IMR-90 (cell line): ENCODE results near the gene INSL3. TPM values are rescaled to one million over a fixed set of nuclear protein-coding genes. Genes with fewer than 3 reads are reported as not detected.

Source experiments
- ATAC-seq: fragments of 200-7000 bp; cut with Tn5 transposase; 2 replicates; pipeline ENCODE4 v1.9.1; 2020; ENCODE audit warnings: low read depth, mild to moderate bottlenecking, moderate library complexity
- BruUV-seq: library from RNA; stranded (reverse); fragments of 400-500 nt; replicated peaks from 2 replicates; lab custom pipeline; 2021; lab: Mats Ljungman, UMichigan
- CTCF ChIA-PET: fragments of 300-600 bp; formaldehyde crosslinking; extraction: SDS; loops from one replicate; lab custom pipeline; 2021; ENCODE audit warnings: antibody characterized with exemption; lab: Yijun Ruan, JAX
- POLR2A ChIA-PET: fragments of 300-600 bp; sonication (Branson Sonifier 250); formaldehyde crosslinking; loops from one replicate; lab custom pipeline; 2022; ENCODE audit warnings: antibody characterized with exemption; ENCODE audit not compliant: unreplicated experiment; lab: Charles Lee
- DNase-seq: peaks from one replicate; pipeline ENCODE4 v3.0.0; 2013
- H2AFZ ChIP-seq: replicated peaks from 2 replicates; pipeline ENCODE3; 2013; ENCODE audit warnings: low read length, mild to moderate bottlenecking; ENCODE audit not compliant: poor library complexity
- H2AK5ac ChIP-seq: 2 replicates; pipeline ENCODE4 v1.6.1; 2013; ENCODE audit warnings: low read depth, low read length, inconsistent platforms
- H2AK9ac ChIP-seq: replicated peaks from 2 replicates; pipeline ENCODE3; 2013; ENCODE audit warnings: mild to moderate bottlenecking, low read depth, low read length, moderate library complexity; ENCODE audit not compliant: poor library complexity
- H2BK120ac ChIP-seq: 2 replicates; pipeline ENCODE4 v1.6.1; 2013; ENCODE audit warnings: low read depth, low read length, inconsistent platforms
- H2BK15ac ChIP-seq: 3 replicates; pipeline ENCODE4 v1.6.1; 2013; ENCODE audit warnings: low read depth, low read length, inconsistent platforms
- H2BK20ac ChIP-seq: 2 replicates; pipeline ENCODE4 v1.6.1; 2013; ENCODE audit warnings: low read depth, mild to moderate bottlenecking, inconsistent platforms, low read length, moderate library complexity
- H2BK5ac ChIP-seq: 2 replicates; pipeline ENCODE4 v1.6.1; 2013; ENCODE audit warnings: mild to moderate bottlenecking, low read depth, low read length, inconsistent platforms; ENCODE audit not compliant: poor library complexity, severe bottlenecking
- H3K14ac ChIP-seq: replicated peaks from 2 replicates; pipeline ENCODE4 v1.6.1; 2013; ENCODE audit warnings: low read depth, low read length, inconsistent platforms
- H3K18ac ChIP-seq: 2 replicates; pipeline ENCODE4 v1.6.1; 2013; ENCODE audit warnings: low read depth, low read length, control low read depth
- H3K23ac ChIP-seq: 2 replicates; pipeline ENCODE4 v1.6.1; 2013; ENCODE audit warnings: low read depth, low read length, inconsistent platforms
- H3K27ac ChIP-seq: 2 replicates; pipeline ENCODE4 v1.5.1; 2013; ENCODE audit warnings: mild to moderate bottlenecking, control low read depth, low read length; ENCODE audit not compliant: insufficient read depth
- H3K27me3 ChIP-seq: 2 replicates; pipeline ENCODE4 v1.6.1; 2013; ENCODE audit warnings: low read length; ENCODE audit not compliant: control insufficient read depth, insufficient read depth
- H3K36me3 ChIP-seq: 2 replicates; pipeline ENCODE4 v1.6.1; 2013; ENCODE audit warnings: low read length, mixed read lengths; ENCODE audit not compliant: control insufficient read depth, insufficient read depth
- H3K4ac ChIP-seq: 2 replicates; pipeline ENCODE4 v1.6.1; 2013; ENCODE audit warnings: low read depth, low read length, inconsistent platforms
- H3K4me1 ChIP-seq: 2 replicates; pipeline ENCODE4 v1.6.1; 2013; ENCODE audit warnings: low read length, mixed read lengths; ENCODE audit not compliant: control insufficient read depth, insufficient read depth
- H3K4me2 ChIP-seq: 2 replicates; pipeline ENCODE4 v1.6.1; 2013; ENCODE audit warnings: low read depth, mild to moderate bottlenecking, control low read depth, low read length, moderate library complexity
- H3K4me3 ChIP-seq: 2 replicates; pipeline ENCODE4 v1.5.1; 2013; ENCODE audit warnings: low read depth, mild to moderate bottlenecking, control low read depth, low read length, moderate library complexity; ENCODE audit not compliant: insufficient read depth
- H3K56ac ChIP-seq: 2 replicates; pipeline ENCODE4 v1.6.1; 2013; ENCODE audit warnings: low read length, inconsistent platforms; ENCODE audit not compliant: insufficient read depth; ENCODE audit errors: extremely low read depth
- H3K79me1 ChIP-seq, 2 experiments: 2 replicates each; pipeline ENCODE4 v1.6.1; 2013; ENCODE audit warnings: low read length in 2 of 2, inconsistent platforms in 1 of 2, low read depth in 1 of 2
- H3K9ac ChIP-seq: 2 replicates; pipeline ENCODE4 v1.6.1; 2013; ENCODE audit warnings: low read depth, low read length, control low read depth
- H3K9me1 ChIP-seq: 2 replicates; pipeline ENCODE4 v1.6.1; 2013; ENCODE audit warnings: low read length, inconsistent platforms; ENCODE audit not compliant: insufficient read depth
- H3K9me3 ChIP-seq: 2 replicates; pipeline ENCODE4 v1.6.1; 2013; ENCODE audit warnings: low read length; ENCODE audit not compliant: control insufficient read depth, insufficient read depth
- H4K20me1 ChIP-seq: 2 replicates; pipeline ENCODE4 v1.6.1; 2013; ENCODE audit warnings: low read length, inconsistent platforms; ENCODE audit not compliant: insufficient read depth
- H4K5ac ChIP-seq: 2 replicates; pipeline ENCODE4 v1.6.1; 2013; ENCODE audit warnings: mild to moderate bottlenecking, low read depth, low read length, control low read depth
- H4K8ac ChIP-seq, 2 experiments: 2 replicates each; pipeline ENCODE4 v1.6.1; 2013; ENCODE audit warnings: low read depth in 2 of 2, low read length in 2 of 2, control low read depth in 1 of 2, inconsistent platforms in 1 of 2
- H4K91ac ChIP-seq: 2 replicates; pipeline ENCODE4 v1.6.1; 2013; ENCODE audit warnings: low read depth, low read length, inconsistent platforms; ENCODE audit not compliant: insufficient read depth
- BHLHE40 ChIP-seq: fragments of 150-350 bp; IDR thresholded peaks from 2 replicates; pipeline ENCODE4 v1.6.1; 2016; ENCODE audit warnings: mild to moderate bottlenecking, low read depth, low read length
- CEBPB ChIP-seq: IDR thresholded peaks from 2 replicates; pipeline ENCODE4 v1.6.1; 2012; ENCODE audit warnings: low read depth, low read length, improper control_type of control experiment
- CHD1 ChIP-seq: IDR thresholded peaks from 2 replicates; pipeline ENCODE4 v1.6.1; 2012; ENCODE audit warnings: low read depth, low read length, improper control_type of control experiment
- CTCF ChIP-seq: conservative IDR thresholded peaks from 2 replicates; pipeline ENCODE4 v1.5.1; 2012; ENCODE audit warnings: mild to moderate bottlenecking, low read depth, low read length, improper control_type of control experiment
- FOS ChIP-seq: fragments of 150-350 bp; IDR thresholded peaks from 2 replicates; pipeline ENCODE4 v1.6.1; 2016; ENCODE audit warnings: low read depth, low read length
- MAFK ChIP-seq: IDR thresholded peaks from 2 replicates; pipeline ENCODE4 v1.6.1; 2012; ENCODE audit warnings: low read depth, low read length, improper control_type of control experiment
- MAZ ChIP-seq: IDR thresholded peaks from 2 replicates; pipeline ENCODE4 v1.6.1; 2012; ENCODE audit warnings: low read depth, mild to moderate bottlenecking, low read length, improper control_type of control experiment, moderate library complexity, borderline replicate concordance
- MXI1 ChIP-seq: IDR thresholded peaks from 2 replicates; pipeline ENCODE4 v1.6.1; 2012; ENCODE audit warnings: low read depth, mild to moderate bottlenecking, low read length, moderate library complexity, borderline replicate concordance
- NFE2L2 ChIP-seq: fragments of 150-350 bp; IDR thresholded peaks from 2 replicates; pipeline ENCODE4 v1.6.1; 2016; ENCODE audit warnings: low read depth, mild to moderate bottlenecking, low read length
- POLR2A ChIP-seq: IDR thresholded peaks from 2 replicates; pipeline ENCODE4 v1.6.1; 2012; ENCODE audit warnings: mild to moderate bottlenecking, low read depth, low read length
- RCOR1 ChIP-seq: IDR thresholded peaks from 2 replicates; pipeline ENCODE4 v1.6.1; 2012; ENCODE audit warnings: mild to moderate bottlenecking, low read length, improper control_type of control experiment; ENCODE audit not compliant: insufficient replicate concordance
- RFX5 ChIP-seq: IDR thresholded peaks from 2 replicates; pipeline ENCODE4 v1.8.0; 2012; ENCODE audit warnings: low read depth, mild to moderate bottlenecking, low read length, moderate library complexity
- SMC3 ChIP-seq: fragments of 150-350 bp; IDR thresholded peaks from 2 replicates; pipeline ENCODE4 v1.6.1; 2016; ENCODE audit warnings: low read depth, mild to moderate bottlenecking, antibody characterized with exemption, low read length, moderate library complexity
- WGBS, 2 experiments: methylation state at CpG; one replicate each; pipeline versions ENCODE4 v1.1.5 to v1.1.7; 2013; ENCODE audit warnings: missing lambda C conversion rate in 2 of 2; ENCODE audit not compliant: insufficient read length in 1 of 2; ENCODE audit errors: extremely low coverage in 2 of 2; 5-methylcytosine and 5-hydroxymethylcytosine counted together
- dilution Hi-C: fragments of 300-500 bp; cut with HindIII; formaldehyde crosslinking; loops from one replicate; pipeline ENCODE4 v1.14.3; 2018; ENCODE audit warnings: low sequenced_read_pairs; ENCODE audit not compliant: unreplicated experiment
- in situ Hi-C: fragments of 300-500 bp; cut with MboI; formaldehyde crosslinking; loops from 3 replicates; pipeline ENCODE4 v1.14.3; 2019; ENCODE audit warnings: low sequenced_read_pairs, inconsistent platforms, mixed read lengths
- intact Hi-C: fragments of 100-400 bp; cut with micrococcal nuclease; formaldehyde crosslinking; loops from 2 replicates; pipeline ENCODE4 v1.10.0; 2022
- polyA plus RNA-seq, 3 experiments: library from polyadenylated mRNA; depleted of rRNA; stranded (reverse); fragments of >200 nt; gene quantifications; 2 replicates each; pipeline ENCODE4 v1.2.3, GENCODE V29; 2012; ENCODE audit warnings: low replicate concordance in 1 of 3
- total RNA-seq: library from RNA; depleted of rRNA; stranded (reverse); fragments of >200 nt; gene quantifications from 2 replicates; pipeline ENCODE4 v1.2.3, GENCODE V29; 2012
- TF ChIP-seq, protein P1 (sequence below): fragments of 150-350 bp; IDR thresholded peaks from 2 replicates; pipeline ENCODE4 v1.6.1; 2017; ENCODE audit warnings: mild to moderate bottlenecking, antibody characterized with exemption, low read length, low read depth
- TF ChIP-seq, protein P2 (sequence below): fragments of 150-350 bp; IDR thresholded peaks from 2 replicates; pipeline ENCODE4 v1.6.1; 2016; ENCODE audit warnings: low read depth, mild to moderate bottlenecking, low read length, moderate library complexity, borderline replicate concordance

Gene INSL3
- total and polyA plus RNA-seq, 2 of the 4 experiments (the other 2 are of a cell fraction), result not detected

DNA sequence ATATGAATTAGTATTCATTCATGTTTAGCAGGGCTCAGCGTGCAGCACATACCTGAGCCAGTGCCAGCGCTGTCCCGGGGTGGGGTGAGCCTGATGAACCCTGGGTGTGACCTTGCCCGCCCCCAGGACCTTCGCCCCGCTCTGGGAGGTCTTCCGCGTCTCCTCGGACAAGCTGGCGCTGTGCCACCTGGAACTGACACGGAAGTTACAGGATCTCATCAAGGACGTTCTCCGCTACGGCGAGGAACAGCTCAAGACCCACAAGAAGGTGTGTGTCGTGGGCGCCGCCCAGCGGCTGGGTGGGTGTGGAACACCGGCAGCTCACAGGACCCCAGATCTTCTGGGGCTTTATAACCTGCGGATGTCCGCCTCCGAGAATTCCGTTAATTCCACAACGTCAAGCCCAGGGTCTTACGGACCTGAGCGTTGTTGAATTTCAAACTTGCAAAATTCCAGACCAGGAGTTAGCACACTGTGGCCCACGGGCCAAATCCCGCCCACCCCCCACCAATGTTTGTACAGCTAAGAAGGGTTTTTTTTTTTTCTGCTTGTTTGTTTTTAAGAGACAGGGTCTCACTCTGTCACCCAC is 54.7 kb downstream of the INSL3 start:
- H3K4ac ChIP-seq, result no peak overlapping the region
- H2AK5ac ChIP-seq, result no peak overlapping the region
- no peak overlapping the region for H4K91ac ChIP-seq
- ChIA-PET POLR2A (no interaction called here), CTCF (interaction anchor here (0.5 to 1.7 kb wide), 18 partner anchors 10 to 917 kb away, joined by 3 to 7 read pairs (median 3); partner anchors contain the start of gene PGLS)
- H3K14ac ChIP-seq, result no peak overlapping the region
- no peak overlapping the region for H3K4me3 ChIP-seq
- no peak overlapping the region for H3K18ac ChIP-seq
- no peak overlapping the region for H3K27ac ChIP-seq
- in situ Hi-C loops, result no loop called here
- H3K4me2 ChIP-seq, result peak overlapping the region; percentile 71
- no peak overlapping the region for H2BK15ac ChIP-seq
- H4K5ac ChIP-seq, result no peak overlapping the region
- dilution Hi-C loops, result no loop called here
- DNase-seq (peak; percentile 77), ATAC-seq (peak; percentile 97)
- H4K8ac ChIP-seq, result 0 out of 4 replicates have a peak overlapping the region, but pooled peaks of 1 of the 2 experiments have one; percentile 58
- H4K20me1 ChIP-seq, result no peaks in the 10 kb centered on the region
- 0 out of 2 replicates have a peak overlapping the region, but pooled peaks have one; percentile 31 for H3K9ac ChIP-seq
- no peak overlapping the region for H2BK20ac ChIP-seq
- no peak overlapping the region for H3K56ac ChIP-seq
- H2BK120ac ChIP-seq, result no peak overlapping the region
- H2BK5ac ChIP-seq, result no peak overlapping the region
- H3K4me1 ChIP-seq, result no peaks in the 10 kb centered on the region
- H3K9me3 ChIP-seq, result no peaks in the 10 kb centered on the region
- no peaks in the 10 kb centered on the region for H3K36me3 ChIP-seq
- H2AFZ ChIP-seq, result peak overlapping the region; percentile 93
- peak overlapping the region; percentile 78; the same call in 1 of the 2 replicates for H3K23ac ChIP-seq
- no TSS peak for BruUV-seq
- 5% methylated on average over 11 of the region's 29 CpGs; no CpG with 5 or more reads in 1 of the 2 experiments for WGBS, 2 experiments
- peak overlapping the region; percentile 89 for H2AK9ac ChIP-seq
- no peaks in the 10 kb centered on the region for H3K79me1 ChIP-seq
- H3K9me1 ChIP-seq, result no peaks in the 10 kb centered on the region
- H3K27me3 ChIP-seq, result peaks cover 3% of the 10 kb centered on the region; the same call in 1 of the 2 replicates
- intact Hi-C loops, result loop anchor here (1.0 to 10.0 kb wide), 3 partner anchors 62 to 312 kb away; no protein-coding TSS in a partner anchor
- TF ChIP-seq MAFK (no peak), RCOR1 (no peak), NFE2L2 (no peak), POLR2A (no peak), RFX5 (no peak), CTCF (peak; percentile 81), CEBPB (no peak), MXI1 (no peak), BHLHE40 (no peak), CHD1 (no peak), MAZ (no peak), FOS (no peak), SMC3 (peak; percentile 69)
- TF ChIP-seq, protein P1, sequence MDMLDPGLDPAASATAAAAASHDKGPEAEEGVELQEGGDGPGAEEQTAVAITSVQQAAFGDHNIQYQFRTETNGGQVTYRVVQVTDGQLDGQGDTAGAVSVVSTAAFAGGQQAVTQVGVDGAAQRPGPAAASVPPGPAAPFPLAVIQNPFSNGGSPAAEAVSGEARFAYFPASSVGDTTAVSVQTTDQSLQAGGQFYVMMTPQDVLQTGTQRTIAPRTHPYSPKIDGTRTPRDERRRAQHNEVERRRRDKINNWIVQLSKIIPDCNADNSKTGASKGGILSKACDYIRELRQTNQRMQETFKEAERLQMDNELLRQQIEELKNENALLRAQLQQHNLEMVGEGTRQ, result no peak
- TF ChIP-seq, protein P2, sequence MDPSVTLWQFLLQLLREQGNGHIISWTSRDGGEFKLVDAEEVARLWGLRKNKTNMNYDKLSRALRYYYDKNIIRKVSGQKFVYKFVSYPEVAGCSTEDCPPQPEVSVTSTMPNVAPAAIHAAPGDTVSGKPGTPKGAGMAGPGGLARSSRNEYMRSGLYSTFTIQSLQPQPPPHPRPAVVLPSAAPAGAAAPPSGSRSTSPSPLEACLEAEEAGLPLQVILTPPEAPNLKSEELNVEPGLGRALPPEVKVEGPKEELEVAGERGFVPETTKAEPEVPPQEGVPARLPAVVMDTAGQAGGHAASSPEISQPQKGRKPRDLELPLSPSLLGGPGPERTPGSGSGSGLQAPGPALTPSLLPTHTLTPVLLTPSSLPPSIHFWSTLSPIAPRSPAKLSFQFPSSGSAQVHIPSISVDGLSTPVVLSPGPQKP, result no peak
